Measurements from ENCODE around the gene ENOPH1. TPM values are rescaled to one million over a fixed set of nuclear protein-coding genes. Genes with fewer than 3 reads are reported as not detected.
"Not testable (repeated sequence)": the region's sequence is repeated elsewhere in the genome, so short reads cannot be mapped to it uniquely, and the experiment has no call there.

The ENOPH1 gene
- total RNA-seq = 10 to 100 TPM; 71.4 to 73.1 TPM

GRCh38 chr4:82430193-82430963 is at the start of gene ENOPH1, which contains the start of gene HNRNPDL:
TSS of gene ENOPH1 (plus strand) at chr4:82430590. CDS start at chr4:82430830, 240 bp downstream.
TSS of gene HNRNPDL (minus strand) at chr4:82430462. CDS start at chr4:82429690, 772 bp downstream.
- Mint-ChIP-seq H3K27ac (peak within 1 kb of the TSS; percentile 100), H3K4me3 (peak within 1 kb of the TSS; percentile 100), H3K27me3 (peaks cover 9% of the 10 kb centered on the region), H3K9me3 (peaks cover 1% of the 10 kb centered on the region), H3K4me1 (peaks cover 49% of the 10 kb centered on the region), H3K36me3 (peaks cover 74% of the 10 kb centered on the region)
- DNase-seq = peak; percentile 99

- DNase-seq = no peak
- H3K4me3 Mint-ChIP-seq = no peak overlapping the region
- no peaks in the 10 kb centered on the region for H3K27me3 Mint-ChIP-seq
Measured at GRCh38 chr4:82380831-82381230, 49.6 kb upstream of the ENOPH1 start.

GRCh38 chr4:82381235-82381634 is 49.2 kb upstream of the ENOPH1 start:
- Mint-ChIP-seq H3K27ac (no peak overlapping the region), H3K9me3 (peaks cover 4% of the 10 kb centered on the region), H3K4me1 (peaks cover 14% of the 10 kb centered on the region), H3K4me3 (no peak overlapping the region), H3K36me3 (peaks cover 26% of the 10 kb centered on the region), H3K27me3 (no peaks in the 10 kb centered on the region)
- DNase-seq = no peak

More at GRCh38 chr4:82380831-82381230, 49.6 kb upstream of the ENOPH1 start:
- Mint-ChIP-seq H3K27ac (no peak overlapping the region), H3K4me1 (peaks cover 18% of the 10 kb centered on the region), H3K9me3 (peaks cover 4% of the 10 kb centered on the region), H3K36me3 (peaks cover 30% of the 10 kb centered on the region)

- no peak overlapping the region for H3K4me3 Mint-ChIP-seq
- peaks cover 2% of the 10 kb centered on the region for H3K9me3 Mint-ChIP-seq
- no peak overlapping the region for H3K27ac Mint-ChIP-seq
- H3K27me3 Mint-ChIP-seq = no peaks in the 10 kb centered on the region
- H3K4me1 Mint-ChIP-seq = peaks cover 10% of the 10 kb centered on the region
- DNase-seq = no peak
- peaks cover 21% of the 10 kb centered on the region for H3K36me3 Mint-ChIP-seq
Measured at GRCh38 chr4:82381661-82382296, 48.6 kb upstream of the ENOPH1 start.

- Mint-ChIP-seq H3K27me3 (no peaks in the 10 kb centered on the region), H3K36me3 (peaks cover 15% of the 10 kb centered on the region), H3K4me1 (peaks cover 9% of the 10 kb centered on the region), H3K9me3 (peaks cover under 1% of the 10 kb centered on the region), H3K4me3 (no peak overlapping the region), H3K27ac (no peak overlapping the region)
- DNase-seq = no peak
Measured at GRCh38 chr4:82382751-82383150, 47.6 kb upstream of the ENOPH1 start.

- not testable (repeated sequence) for H3K27ac Mint-ChIP-seq, H3K36me3 Mint-ChIP-seq, H3K4me3 Mint-ChIP-seq, H3K9me3 Mint-ChIP-seq, H3K27me3 Mint-ChIP-seq, H3K4me1 Mint-ChIP-seq, DNase-seq
Measured at GRCh38 chr4:82386312-82386711, 44.1 kb upstream of the ENOPH1 start.

- H3K36me3 Mint-ChIP-seq = no peaks in the 10 kb centered on the region
- no peak for DNase-seq
- H3K4me3 Mint-ChIP-seq = no peak overlapping the region
- H3K9me3 Mint-ChIP-seq = no peaks in the 10 kb centered on the region
- H3K27me3 Mint-ChIP-seq = no peaks in the 10 kb centered on the region
- H3K4me1 Mint-ChIP-seq = no peaks in the 10 kb centered on the region
- H3K27ac Mint-ChIP-seq = no peak overlapping the region
Measured at GRCh38 chr4:82388405-82388804, 42.0 kb upstream of the ENOPH1 start.

GRCh38 chr4:82390061-82390460 is 40.3 kb upstream of the ENOPH1 start:
- not testable (repeated sequence) for H3K27ac Mint-ChIP-seq, H3K9me3 Mint-ChIP-seq

GRCh38 chr4:82394896-82395295 is 35.5 kb upstream of the ENOPH1 start:
- H3K27ac Mint-ChIP-seq = no peak overlapping the region

More at GRCh38 chr4:82390061-82390460, 40.3 kb upstream of the ENOPH1 start:
- not testable (repeated sequence) for DNase-seq, H3K4me3 Mint-ChIP-seq, H3K36me3 Mint-ChIP-seq, H3K27me3 Mint-ChIP-seq, H3K4me1 Mint-ChIP-seq

GRCh38 chr4:82397527-82397926 is 32.9 kb upstream of the ENOPH1 start:
- H3K4me3 Mint-ChIP-seq = no peak overlapping the region

More at GRCh38 chr4:82394896-82395295, 35.5 kb upstream of the ENOPH1 start:
- Mint-ChIP-seq H3K4me1 (no peaks in the 10 kb centered on the region), H3K36me3 (no peaks in the 10 kb centered on the region), H3K4me3 (no peak overlapping the region), H3K27me3 (no peaks in the 10 kb centered on the region), H3K9me3 (no peaks in the 10 kb centered on the region)
- DNase-seq = no peak

GRCh38 chr4:82398263-82398662 is 32.1 kb upstream of the ENOPH1 start:
- H3K4me1 Mint-ChIP-seq = peaks cover 3% of the 10 kb centered on the region
- H3K36me3 Mint-ChIP-seq = no peaks in the 10 kb centered on the region
- H3K4me3 Mint-ChIP-seq = no peak overlapping the region
- no peak for DNase-seq
- no peaks in the 10 kb centered on the region for H3K27me3 Mint-ChIP-seq
- H3K27ac Mint-ChIP-seq = no peak overlapping the region
- no peaks in the 10 kb centered on the region for H3K9me3 Mint-ChIP-seq

More at GRCh38 chr4:82397527-82397926, 32.9 kb upstream of the ENOPH1 start:
- no peaks in the 10 kb centered on the region for H3K36me3 Mint-ChIP-seq
- no peaks in the 10 kb centered on the region for H3K27me3 Mint-ChIP-seq
- H3K27ac Mint-ChIP-seq = no peak overlapping the region
- DNase-seq = no peak
- no peaks in the 10 kb centered on the region for H3K9me3 Mint-ChIP-seq
- peaks cover 3% of the 10 kb centered on the region for H3K4me1 Mint-ChIP-seq

GRCh38 chr4:82401600-82401999 is 28.8 kb upstream of the ENOPH1 start:
- Mint-ChIP-seq H3K9me3 (no peaks in the 10 kb centered on the region), H3K27ac (no peak overlapping the region), H3K36me3 (no peaks in the 10 kb centered on the region), H3K27me3 (no peaks in the 10 kb centered on the region), H3K4me3 (no peak overlapping the region), H3K4me1 (peaks cover 3% of the 10 kb centered on the region)
- DNase-seq = no peak

- no peak overlapping the region for H3K27ac Mint-ChIP-seq
- H3K36me3 Mint-ChIP-seq = no peaks in the 10 kb centered on the region
- H3K4me3 Mint-ChIP-seq = no peak overlapping the region
- H3K4me1 Mint-ChIP-seq = peaks cover 3% of the 10 kb centered on the region
- no peak for DNase-seq
- H3K9me3 Mint-ChIP-seq = no peaks in the 10 kb centered on the region
- H3K27me3 Mint-ChIP-seq = no peaks in the 10 kb centered on the region
Measured at GRCh38 chr4:82402196-82402775, 28.1 kb upstream of the ENOPH1 start.

- Mint-ChIP-seq H3K4me3 (no peak overlapping the region), H3K9me3 (no peaks in the 10 kb centered on the region), H3K27ac (no peak overlapping the region), H3K36me3 (no peaks in the 10 kb centered on the region), H3K27me3 (no peaks in the 10 kb centered on the region), H3K4me1 (peaks cover 3% of the 10 kb centered on the region)
- no peak for DNase-seq
Measured at GRCh38 chr4:82403725-82404124, 26.7 kb upstream of the ENOPH1 start.

- not testable (repeated sequence) for H3K36me3 Mint-ChIP-seq, H3K9me3 Mint-ChIP-seq, H3K4me1 Mint-ChIP-seq
Measured at GRCh38 chr4:82415061-82415460, 15.3 kb upstream of the ENOPH1 start.

More at GRCh38 chr4:82415061-82415460, 15.3 kb upstream of the ENOPH1 start:
- DNase-seq, H3K27ac Mint-ChIP-seq, H3K4me3 Mint-ChIP-seq: not testable (repeated sequence)
- H3K27me3 Mint-ChIP-seq = peaks cover 34% of the 10 kb centered on the region

Measured in activated naive CD8-positive, alpha-beta T cell treated with anti-CD3 and anti-CD28 coated beads for 36 hours (primary cell).